Spleen (tissue), 11 donors: Measurements from ENCODE around the gene ASIC1. TPM values are rescaled to one million over a fixed set of nuclear protein-coding genes. Genes with fewer than 3 reads are reported as not detected.

Experiments used
- DNase-seq: peaks from one replicate; pipeline ENCODE4 v3.0.0-alpha.2; 2020
- H3K27ac ChIP-seq, 8 donors: fragments of 200-600 bp; sonication (generic) in 7 of 8; 1 replicate in 4 of 8; 2 replicates in 4 of 8; pipeline versions ENCODE4 v1.5.0 to v1.8.0; 2016 to 2021; ENCODE audit warnings: inconsistent platforms in 4 of 8, mild to moderate bottlenecking in 4 of 8, moderate library complexity in 1 of 8
- H3K27me3 ChIP-seq, 7 donors: fragments of 200-600 bp; sonication (generic) in 6 of 7; replicated peaks in 1 of 7; 1 replicate in 4 of 7; 2 replicates in 3 of 7; pipeline versions ENCODE4 v1.5.0 to v1.8.0; 2016 to 2021; ENCODE audit warnings: inconsistent platforms in 3 of 7, mild to moderate bottlenecking in 1 of 7
- H3K36me3 ChIP-seq, 6 donors: fragments of 200-600 bp; sonication (generic) in 5 of 6; 1 replicate in 4 of 6; 2 replicates in 2 of 6; pipeline versions ENCODE4 v1.5.0 to v1.8.0; 2016 to 2021; ENCODE audit warnings: inconsistent platforms in 2 of 6
- H3K4me1 ChIP-seq, 6 donors: fragments of 200-600 bp; sonication (generic) in 5 of 6; 1 replicate in 3 of 6; 2 replicates in 3 of 6; pipeline versions ENCODE4 v1.5.0 to v1.8.0; 2016 to 2021; ENCODE audit warnings: inconsistent platforms in 3 of 6
- H3K4me3 ChIP-seq, 8 donors: fragments of 200-600 bp; sonication (generic) in 7 of 8; 1 replicate in 4 of 8; 2 replicates in 4 of 8; pipeline versions ENCODE4 v1.5.0 to v1.8.0; 2016 to 2021; ENCODE audit warnings: inconsistent platforms in 4 of 8, mild to moderate bottlenecking in 4 of 8, moderate library complexity in 2 of 8
- H3K9me3 ChIP-seq, 8 donors: fragments of 200-600 bp; sonication (generic) in 7 of 8; 1 replicate in 4 of 8; 2 replicates in 4 of 8; pipeline versions ENCODE4 v1.5.0 to v1.8.0; 2016 to 2021; ENCODE audit warnings: inconsistent platforms in 4 of 8
- CTCF ChIP-seq, 11 experiments: fragments of 200-600 bp in 7 of 11; fragments of 450-650 bp in 4 of 11; sonication (generic) in 4 of 11; IDR thresholded peaks in 8 of 11; conservative IDR thresholded peaks in 3 of 11; 1 replicate in 7 of 11; 2 replicates in 4 of 11; pipeline versions ENCODE4 v1.4.0 to v1.8.0; 2016 to 2021; ENCODE audit warnings: antibody characterized with exemption in 11 of 11, inconsistent platforms in 4 of 11, mild to moderate bottlenecking in 1 of 11
- POLR2A ChIP-seq, 3 donors: fragments of 450-650 bp; IDR thresholded peaks; one replicate each; pipeline ENCODE4 v1.5.1; 2017; ENCODE audit warnings: antibody characterized with exemption in 3 of 3, mild to moderate bottlenecking in 1 of 3
- POLR2AphosphoS5 ChIP-seq, 3 donors: sonication (generic); formaldehyde crosslinking; IDR thresholded peaks; one replicate each; pipeline ENCODE4 v1.5.1; 2017; ENCODE audit warnings: antibody characterized with exemption in 3 of 3
- WGBS, 5 donors: extraction: QIAGEN DNeasy Blood & Tissue Kit in 3 of 5; methylation state at CpG; one replicate each; pipeline versions ENCODE4 v1.1.5 to v1.1.7; 2013 to 2018; 5-methylcytosine and 5-hydroxymethylcytosine counted together
- intact Hi-C: fragments of 100-400 bp; cut with DNase I; formaldehyde crosslinking; loops from one replicate; pipeline ENCODE4 v1.15.0; 2023; ENCODE audit warnings: low total_unique reads
- polyA plus RNA-seq, 3 donors: library from polyadenylated mRNA; stranded (reverse); fragments of 200-250 nt; gene quantifications; one replicate each; pipeline ENCODE4 v1.2.1, GENCODE V29; 2013
- total RNA-seq, 7 donors: library from RNA; depleted of rRNA in 3 of 7; stranded (reverse); fragments of >200 nt in 3 of 7; fragmentation: NEBNext Ultra II Directional in 4 of 7; extraction: Animal tissue kit (Norgen Biotek cat#: 25700) in 4 of 7; gene quantifications; one replicate each; pipeline versions ENCODE4 v1.1.0 to v1.2.1, GENCODE V29; 2016 to 2021
- donor health status: healthy with polysubstance abuse.
- donor health status: DM: no; HTN: no; CAD: no; lungs with moderate emphysema.
- donor health status: DM: no; HTN: no; CAD: no.
- donor health status: Bipolar disorder and iron deficiency.
- donor health status: healthy.
- donor health status: DM: no; HTN: no; CAD: no.
- donor health status: DM: yes; HTN: yes; CAD: no.

ASIC1 gene
- total and polyA plus RNA-seq, 10 donors, result 0.16 to 1.3 (median 0.35) TPM

GRCh38 chr12:50112456-50113218, 55.2 kb downstream of the ASIC1 start:
- intact Hi-C loops, result no loop called here
- no peaks in the 10 kb centered on the region for H3K9me3 ChIP-seq
- TF ChIP-seq POLR2AphosphoS5 (IDR thresholded peaks at IDR 0.05) (no peak), CTCF (IDR thresholded peaks at IDR 0.05 in 8 of 11, conservative IDR thresholded peaks at IDR 0.05 in 3 of 11) (no peak), POLR2A (IDR thresholded peaks at IDR 0.05) (no peak)
- peak overlapping the region; percentile 90 to 98 (median 94) for H3K27ac ChIP-seq
- no peak for DNase-seq
- peaks cover 0 to 42% (median 14%) of the 10 kb centered on the region in 6 donors for H3K36me3 ChIP-seq
- peak overlapping the region; percentile 73 to 97 (median 88) for H3K4me3 ChIP-seq
- peaks cover 37 to 78% (median 68%) of the 10 kb centered on the region in 6 donors for H3K4me1 ChIP-seq
- WGBS, 5 donors, result 18 to 23% (median 20%) methylated on average over 26 of the region's 26 CpGs
- H3K27me3 ChIP-seq, result no peaks in the 10 kb centered on the region

- peaks cover 0 to 87% (median 47%) of the 10 kb centered on the region in 6 donors for H3K36me3 ChIP-seq
Observed at GRCh38 chr12:50117057-50117622, 59.7 kb downstream of the ASIC1 start.

GRCh38 chr12:50119387-50119786, 62.0 kb downstream of the ASIC1 start:
- H3K4me1 ChIP-seq, result peaks cover 1 to 71% (median 35%) of the 10 kb centered on the region in 6 donors
- H3K27ac ChIP-seq, result no peak overlapping the region
- peaks cover 0 to 100% (median 63%) of the 10 kb centered on the region in 6 donors for H3K36me3 ChIP-seq
- WGBS, 5 donors, result 94 to 100% (median 96%) methylated on average over 2 of the region's 2 CpGs
- H3K9me3 ChIP-seq, result no peaks in the 10 kb centered on the region
- TF ChIP-seq POLR2A (IDR thresholded peaks at IDR 0.05) (no peak), CTCF (IDR thresholded peaks at IDR 0.05 in 8 of 11, conservative IDR thresholded peaks at IDR 0.05 in 3 of 11) (no peak), POLR2AphosphoS5 (IDR thresholded peaks at IDR 0.05) (no peak)
- no peak for DNase-seq
- H3K27me3 ChIP-seq, result no peaks in the 10 kb centered on the region
- no peak overlapping the region for H3K4me3 ChIP-seq
- intact Hi-C loops, result no loop called here

More at GRCh38 chr12:50117057-50117622, 59.7 kb downstream of the ASIC1 start:
- no peak for DNase-seq
- Histone ChIP-seq H3K9me3 (no peaks in the 10 kb centered on the region), H3K27me3 (no peaks in the 10 kb centered on the region), H3K4me1 (peaks cover 15 to 84% (median 50%) of the 10 kb centered on the region in 6 donors), H3K4me3 (no peak overlapping the region), H3K27ac (peak overlapping the region in 3 of 8 donors; percentile 9 to 38 (median 15))
- 78 to 86% (median 82%) methylated on average over 6 of the region's 6 CpGs for WGBS, 5 donors
- TF ChIP-seq POLR2A (IDR thresholded peaks at IDR 0.05), result no peak
- no peak for TF ChIP-seq POLR2AphosphoS5 (IDR thresholded peaks at IDR 0.05)
- TF ChIP-seq CTCF (IDR thresholded peaks at IDR 0.05 in 8 of 11, conservative IDR thresholded peaks at IDR 0.05 in 3 of 11), result no peak
- intact Hi-C loops, result no loop called here

- H3K4me3 ChIP-seq, result no peak overlapping the region
- TF ChIP-seq POLR2A (IDR thresholded peaks at IDR 0.05) (no peak), CTCF (IDR thresholded peaks at IDR 0.05 in 8 of 11, conservative IDR thresholded peaks at IDR 0.05 in 3 of 11) (no peak), POLR2AphosphoS5 (IDR thresholded peaks at IDR 0.05) (no peak)
- H3K9me3 ChIP-seq, result no peaks in the 10 kb centered on the region
- no peak for DNase-seq
- no peaks in the 10 kb centered on the region for H3K27me3 ChIP-seq
- H3K36me3 ChIP-seq, result peaks cover 0 to 100% (median 65%) of the 10 kb centered on the region in 6 donors
- intact Hi-C loops, result no loop called here
- peaks cover 0 to 72% (median 32%) of the 10 kb centered on the region in 6 donors for H3K4me1 ChIP-seq
- H3K27ac ChIP-seq, result no peak overlapping the region
- WGBS, 5 donors, result 90 to 96% (median 93%) methylated on average over 3 of the region's 3 CpGs
Observed at GRCh38 chr12:50120521-50120920, 63.1 kb downstream of the ASIC1 start.
